Occipital lobe (tissue), 2 donors: Measurements from ENCODE around the gene CD7. TPM values are rescaled to one million over a fixed set of nuclear protein-coding genes. Genes with fewer than 3 reads are reported as not detected.

Experiments
- DNase-seq: peaks from one replicate; lab custom pipeline; 2025; lab: John Stamatoyannopoulos, UW
- total RNA-seq: library from RNA; depleted of rRNA; stranded (reverse); fragments of >200 nt; gene quantifications from one replicate; pipeline ENCODE4 v1.2.3, GENCODE V29; 2014

CD7 gene
- total RNA-seq, 1 donor from 2014 or later, result not detected

- no peak for DNase-seq
These were observed 2.4 kb downstream of the CD7 start for GRCh38 chr17:82314727-82315605.

- DNase-seq, result no peak
These were observed 3.2 kb downstream of the CD7 start for GRCh38 chr17:82314012-82314726.

GRCh38 chr17:82313195-82314011, 4.0 kb downstream of the CD7 start:
- DNase-seq, result no peak

- no peak for DNase-seq
These were observed 5.4 kb downstream of the CD7 start for GRCh38 chr17:82311971-82312370.

GRCh38 chr17:82310877-82311276, 6.5 kb downstream of the CD7 start:
- no peak for DNase-seq

- no peak for DNase-seq
These were observed 7.5 kb downstream of the CD7 start for GRCh38 chr17:82309656-82310570.

- no peak for DNase-seq
These were observed 11.6 kb downstream of the CD7 start for GRCh38 chr17:82305727-82306300.

GRCh38 chr17:82304826-82305726, 12.3 kb downstream of the CD7 start:
- no peak for DNase-seq

- no peak for DNase-seq
These were observed 13.2 kb downstream of the CD7 start for GRCh38 chr17:82303944-82304808.

- DNase-seq, result no peak
These were observed 14.1 kb downstream of the CD7 start for GRCh38 chr17:82302991-82303943.

- no peak for DNase-seq
These were observed 14.8 kb downstream of the CD7 start for GRCh38 chr17:82302568-82302963.

- no peak for DNase-seq
These were observed 15.4 kb downstream of the CD7 start for GRCh38 chr17:82301916-82302567.

GRCh38 chr17:82301300-82301915, 16.0 kb downstream of the CD7 start:
- no peak for DNase-seq

GRCh38 chr17:82300707-82301270, 16.6 kb downstream of the CD7 start:
- DNase-seq, result no peak

GRCh38 chr17:82300228-82300627, 17.2 kb downstream of the CD7 start:
- no peak for DNase-seq

GRCh38 chr17:82299452-82299851, 18.0 kb downstream of the CD7 start:
- no peak for DNase-seq
